Effector CD4-positive, alpha-beta T cell (primary cell): ENCODE results near the gene SCD5.

ENCODE experiments used
- DNase-seq: peaks from one replicate; pipeline ENCODE4 v3.0.0-alpha.2; 2020

Gene SCD5

GRCh38 chr4:82624819-82625218, 173.8 kb downstream of the SCD5 start:
- no peak for DNase-seq

- no peak for DNase-seq
These were observed 175.4 kb downstream of the SCD5 start for GRCh38 chr4:82623121-82623683.

- DNase-seq: no peak
These were observed 177.3 kb downstream of the SCD5 start for GRCh38 chr4:82621251-82621650.

- DNase-seq: no peak
These were observed 178.4 kb downstream of the SCD5 start for GRCh38 chr4:82620126-82620735.

GRCh38 chr4:82618103-82618720, 180.4 kb downstream of the SCD5 start:
- no peak for DNase-seq

- no peak for DNase-seq
These were observed 183.7 kb downstream of the SCD5 start for GRCh38 chr4:82614838-82615449.

GRCh38 chr4:82613121-82613520, 185.5 kb downstream of the SCD5 start:
- no peak for DNase-seq

GRCh38 chr4:82611982-82612381, 186.6 kb downstream of the SCD5 start:
- DNase-seq: no peak

- DNase-seq: no peak
These were observed 187.1 kb downstream of the SCD5 start for GRCh38 chr4:82611527-82611926.

- DNase-seq: no peak
These were observed 188.6 kb downstream of the SCD5 start for GRCh38 chr4:82610041-82610440.

- no peak for DNase-seq
These were observed 192.0 kb downstream of the SCD5 start for GRCh38 chr4:82606622-82607021.

- DNase-seq: no peak
These were observed 194.1 kb downstream of the SCD5 start for GRCh38 chr4:82604522-82604921.

- no peak for DNase-seq
These were observed 197.2 kb downstream of the SCD5 start for GRCh38 chr4:82601242-82602015.

- DNase-seq: no peak
These were observed 199.3 kb downstream of the SCD5 start for GRCh38 chr4:82599336-82599735.

GRCh38 chr4:82594456-82594855, 204.1 kb downstream of the SCD5 start:
- DNase-seq: no peak

- DNase-seq: no peak
These were observed 205.2 kb downstream of the SCD5 start for GRCh38 chr4:82593411-82593810.

GRCh38 chr4:82592639-82593038, 206.0 kb downstream of the SCD5 start:
- no peak for DNase-seq

- no peak for DNase-seq
These were observed 207.0 kb downstream of the SCD5 start for GRCh38 chr4:82591592-82591991.

GRCh38 chr4:82589756-82590155, 208.8 kb downstream of the SCD5 start:
- no peak for DNase-seq

GRCh38 chr4:82588771-82589270, 209.8 kb downstream of the SCD5 start:
- DNase-seq: no peak

- DNase-seq: no peak
These were observed 210.6 kb downstream of the SCD5 start for GRCh38 chr4:82587826-82588540.

GRCh38 chr4:82585690-82586435, 212.7 kb downstream of the SCD5 start:
- no peak for DNase-seq
